ENCODE data around the gene GPC5.

Gene GPC5

DNA sequence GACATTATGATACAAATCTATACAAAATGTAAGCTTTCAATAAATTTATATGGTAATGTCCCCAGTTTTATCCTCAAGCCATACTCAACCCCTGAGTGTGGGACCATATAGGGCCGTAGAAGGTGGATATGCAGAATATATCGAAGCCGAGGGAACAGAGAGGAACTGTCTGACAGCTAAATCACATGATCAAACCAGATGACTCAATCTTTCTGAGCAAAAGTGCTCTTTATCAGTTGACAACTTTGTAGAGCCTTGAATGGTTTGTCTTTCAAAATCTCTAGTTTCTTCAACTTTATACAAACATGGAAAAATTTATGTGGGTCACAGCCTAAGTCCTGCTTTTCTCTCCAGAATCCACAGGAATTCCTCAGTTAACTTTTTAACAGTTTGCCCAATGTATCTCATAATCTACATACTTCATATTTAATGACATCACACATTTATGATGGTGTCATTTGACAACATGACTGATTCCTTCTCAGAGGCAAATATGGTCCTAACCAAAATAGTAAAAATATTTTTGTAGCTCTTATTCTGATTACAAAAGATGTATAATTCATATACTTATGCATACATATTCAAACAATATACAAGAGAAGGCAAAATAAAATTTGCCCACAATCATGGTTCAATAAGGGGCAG is 1155.2 kb downstream of the GPC5 start:
- DNase-seq (ENCODE audit: low spot score) = no peak

DNA sequence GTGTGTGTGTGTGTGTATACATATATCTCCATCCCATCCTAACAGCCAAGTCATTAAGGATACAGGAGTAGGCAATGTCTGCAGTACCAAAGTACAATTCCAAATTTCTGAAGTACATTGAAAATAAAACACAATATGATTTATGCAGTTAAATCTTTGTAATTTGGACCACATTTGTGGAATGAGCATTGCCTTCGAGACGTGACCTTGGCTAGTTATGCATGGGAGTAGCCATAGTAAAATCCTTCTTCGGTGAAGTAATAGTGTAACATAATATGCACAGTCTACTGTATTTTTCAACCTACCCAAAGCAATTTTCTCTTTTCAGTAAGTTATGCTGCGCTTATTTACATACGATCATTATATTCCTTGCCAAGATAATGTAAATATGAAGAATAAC is 1162.5 kb downstream of the GPC5 start:
- DNase-seq (ENCODE audit: low spot score) = no peak

DNA sequence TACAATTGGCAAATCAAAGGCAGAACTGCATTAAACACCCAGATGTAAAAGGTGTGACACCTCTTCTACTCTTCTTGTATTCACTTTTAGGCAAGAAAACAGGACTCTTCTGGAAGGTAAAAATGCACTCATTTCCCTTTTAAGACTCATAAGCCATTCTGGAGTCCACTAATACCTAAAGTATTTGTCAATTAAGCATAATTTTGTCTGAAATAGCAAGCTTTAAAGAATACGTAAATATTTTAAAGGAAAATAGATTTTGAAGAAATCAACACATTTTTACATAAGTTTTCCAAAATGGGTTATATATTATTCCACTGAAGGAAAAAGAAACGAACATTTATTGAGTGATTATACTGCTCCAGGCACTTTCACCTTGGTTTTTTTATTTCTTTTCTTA is 1166.5 kb downstream of the GPC5 start:
- DNase-seq (ENCODE audit: low spot score) = no peak

- DNase-seq (ENCODE audit: low spot score) = no peak
Measured at GRCh38 chr13:92566767-92567166, 1168.3 kb downstream of the GPC5 start.

- no peak for DNase-seq (ENCODE audit: low spot score)
Measured at GRCh38 chr13:92572190-92572589, 1173.8 kb downstream of the GPC5 start.

- no peak for DNase-seq (ENCODE audit: low spot score)
Measured at GRCh38 chr13:92573467-92574057, 1175.1 kb downstream of the GPC5 start.

DNA sequence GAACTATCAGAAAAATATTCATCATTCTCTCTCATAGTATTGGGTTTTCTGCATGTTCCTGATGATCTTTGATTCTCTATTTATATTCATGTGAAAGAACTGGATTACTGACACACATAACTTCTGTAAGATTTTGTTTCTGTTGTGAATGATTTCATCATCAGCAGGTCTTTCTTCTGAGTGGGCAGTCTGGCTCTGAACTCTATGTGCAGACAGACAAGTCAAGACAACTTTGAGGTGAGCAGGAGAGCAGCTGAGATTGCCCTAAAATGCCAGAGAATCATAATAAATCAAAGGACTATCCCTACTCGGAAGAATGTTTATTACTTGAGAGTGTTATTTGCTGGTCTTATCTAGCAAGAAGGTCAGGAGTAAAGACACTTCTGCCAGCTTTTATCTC is 1176.1 kb downstream of the GPC5 start:
- DNase-seq (ENCODE audit: low spot score) = no peak

DNA sequence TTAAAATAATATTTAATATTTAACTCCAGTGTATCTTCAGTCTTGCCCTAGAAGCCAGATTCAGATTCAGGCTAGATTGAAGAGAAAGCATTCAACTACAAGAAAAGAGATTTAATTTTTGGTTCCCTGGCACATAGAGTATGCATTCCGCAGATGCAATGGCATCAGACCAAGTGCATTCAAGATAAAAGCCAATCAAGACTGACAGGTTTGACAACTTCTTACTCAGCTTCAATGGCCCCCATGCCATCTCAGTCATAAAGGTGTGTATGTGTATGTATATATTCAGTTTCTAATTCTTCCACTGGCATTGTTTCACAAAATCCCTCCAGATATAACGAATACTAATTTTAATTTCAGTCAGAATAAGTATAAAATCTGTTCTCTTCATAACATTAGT is 1177.4 kb downstream of the GPC5 start:
- no peak for DNase-seq (ENCODE audit: low spot score)

GRCh38 chr13:92578358-92578757 is 1179.9 kb downstream of the GPC5 start:
- no peak for DNase-seq (ENCODE audit: low spot score)

- DNase-seq (ENCODE audit: low spot score) = no peak
Measured at GRCh38 chr13:92589955-92590354, 1191.5 kb downstream of the GPC5 start.

DNA sequence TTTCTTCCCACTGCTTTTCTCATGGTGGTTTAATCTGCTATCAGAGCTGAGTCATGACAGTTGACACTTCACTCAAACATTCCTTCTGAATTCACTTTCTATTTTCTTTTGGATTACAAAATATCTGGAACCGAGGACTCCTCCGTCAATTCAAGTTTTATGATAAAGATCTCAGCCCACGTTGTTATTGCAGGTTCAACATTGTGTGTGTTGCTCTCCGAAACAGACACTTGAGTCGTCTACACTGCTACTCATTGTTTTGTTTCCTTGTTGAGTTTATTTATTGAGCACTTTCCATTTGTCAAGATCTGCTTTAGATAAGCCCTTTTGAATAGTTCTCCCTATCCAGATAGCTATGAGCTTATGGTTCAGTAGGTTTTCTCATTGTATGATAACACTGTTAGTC is 1192.1 kb downstream of the GPC5 start:
- no peak for DNase-seq (ENCODE audit: low spot score)

- no peak for DNase-seq (ENCODE audit: low spot score)
Measured at GRCh38 chr13:92591117-92591516, 1192.7 kb downstream of the GPC5 start.

DNA sequence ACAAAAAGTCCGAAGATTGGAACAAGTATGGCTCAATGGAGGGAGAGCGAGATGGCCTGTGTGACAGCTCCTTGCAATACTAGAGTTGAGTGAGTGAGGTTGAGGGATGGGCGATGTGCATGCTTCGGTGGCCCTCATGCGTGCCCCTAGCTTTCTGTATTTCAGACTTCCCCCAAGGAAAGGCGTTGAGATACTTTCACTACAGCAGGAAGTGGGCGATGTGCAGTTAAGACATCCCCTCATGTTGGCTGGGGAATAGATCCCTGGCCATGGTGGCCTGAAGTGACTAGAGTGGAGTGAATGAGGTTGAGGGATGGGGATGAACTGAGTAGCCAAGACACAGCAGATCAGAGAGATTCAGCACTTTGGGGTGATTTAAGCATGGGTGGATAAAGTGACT is 1194.3 kb downstream of the GPC5 start:
- no peak for DNase-seq (ENCODE audit: low spot score)

- no peak for DNase-seq (ENCODE audit: low spot score)
Measured at GRCh38 chr13:92602560-92602959, 1204.1 kb downstream of the GPC5 start.

DNA sequence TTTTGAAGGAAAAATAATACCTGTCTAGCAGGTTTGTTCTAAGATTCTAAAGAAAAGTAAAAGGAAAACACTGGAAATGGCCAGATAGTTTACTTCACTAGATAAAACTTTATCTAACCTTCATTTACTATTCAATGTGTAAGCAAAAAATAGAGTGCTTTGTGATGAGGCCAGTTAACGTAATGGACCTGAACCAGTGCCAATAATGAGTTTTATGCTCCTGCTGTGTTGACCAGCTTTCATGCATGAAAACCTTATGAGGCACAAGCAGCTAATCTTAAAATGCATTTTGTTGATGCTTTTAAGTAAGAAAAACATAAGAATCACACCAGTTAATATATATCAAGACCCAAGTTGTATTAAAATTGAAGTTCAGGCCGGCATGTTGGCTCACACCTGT is 1211.0 kb downstream of the GPC5 start:
- no peak for DNase-seq (ENCODE audit: low spot score)

GRCh38 chr13:92612892-92613291 is 1214.5 kb downstream of the GPC5 start:
- no peak for DNase-seq (ENCODE audit: low spot score)

DNA sequence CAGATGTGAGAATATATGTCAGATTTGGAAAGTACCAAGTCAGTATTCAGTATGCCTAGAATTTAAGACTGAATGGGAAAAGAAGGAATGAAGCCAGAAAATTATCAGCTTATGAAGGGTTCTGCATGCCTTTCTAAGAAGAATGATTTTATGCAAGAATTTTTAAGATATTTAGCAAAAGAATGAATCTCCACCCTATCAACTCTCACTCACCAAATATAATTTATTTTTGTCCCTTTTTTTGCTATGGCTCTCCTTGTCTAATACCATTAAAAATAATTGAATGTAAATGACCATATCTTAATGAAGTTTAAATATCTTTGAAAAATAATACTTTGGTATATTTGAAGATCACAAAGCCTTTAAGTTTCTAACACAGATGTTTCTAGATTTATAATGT is 1215.5 kb downstream of the GPC5 start:
- DNase-seq (ENCODE audit: low spot score) = no peak

DNA sequence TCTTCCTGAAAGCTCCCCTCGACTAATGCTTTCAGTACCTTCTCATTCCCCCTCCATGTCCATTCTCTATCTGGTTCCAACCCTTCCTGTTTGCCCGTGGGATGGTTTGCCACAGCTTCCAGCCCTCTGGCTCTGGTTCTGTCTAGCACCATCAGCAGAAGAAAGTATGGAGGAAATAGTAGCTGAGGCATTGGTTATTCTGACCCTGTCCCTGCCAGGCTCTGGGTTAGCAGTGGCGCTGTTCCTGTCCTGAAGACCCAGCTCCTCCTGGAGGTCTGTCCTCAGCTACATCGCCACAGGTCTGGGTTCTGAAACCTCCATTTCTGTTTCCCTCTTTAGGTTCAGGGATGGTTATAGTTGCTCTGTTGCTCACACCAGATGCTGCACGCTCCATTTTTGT is 1223.6 kb downstream of the GPC5 start:
- no peak for DNase-seq (ENCODE audit: low spot score)

DNA sequence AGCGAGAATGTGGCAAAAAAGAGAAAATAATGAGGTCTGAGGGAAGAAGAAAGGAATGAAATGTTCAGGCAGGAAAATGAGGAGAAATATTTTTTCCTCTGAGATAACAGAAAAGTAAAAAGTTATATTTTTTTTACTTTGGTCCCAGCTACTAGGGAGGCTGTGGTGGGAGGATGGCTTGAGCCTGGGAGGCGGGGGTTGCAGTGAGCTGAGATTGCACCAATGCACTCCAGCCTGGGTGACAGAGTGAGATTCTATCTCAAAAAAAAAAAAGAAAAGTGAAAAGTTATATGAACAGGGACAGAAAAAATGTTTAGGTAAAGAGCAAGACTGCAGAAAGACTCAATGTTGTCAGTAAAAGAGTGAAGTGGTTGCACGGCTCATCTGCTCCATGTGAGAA is 1224.5 kb downstream of the GPC5 start:
- DNase-seq (ENCODE audit: low spot score) = no peak

- DNase-seq (ENCODE audit: low spot score) = no peak
Measured at GRCh38 chr13:92626274-92626673, 1227.9 kb downstream of the GPC5 start.

- no peak for DNase-seq (ENCODE audit: low spot score)
Measured at GRCh38 chr13:92640936-92641335, 1242.5 kb downstream of the GPC5 start.

DNA sequence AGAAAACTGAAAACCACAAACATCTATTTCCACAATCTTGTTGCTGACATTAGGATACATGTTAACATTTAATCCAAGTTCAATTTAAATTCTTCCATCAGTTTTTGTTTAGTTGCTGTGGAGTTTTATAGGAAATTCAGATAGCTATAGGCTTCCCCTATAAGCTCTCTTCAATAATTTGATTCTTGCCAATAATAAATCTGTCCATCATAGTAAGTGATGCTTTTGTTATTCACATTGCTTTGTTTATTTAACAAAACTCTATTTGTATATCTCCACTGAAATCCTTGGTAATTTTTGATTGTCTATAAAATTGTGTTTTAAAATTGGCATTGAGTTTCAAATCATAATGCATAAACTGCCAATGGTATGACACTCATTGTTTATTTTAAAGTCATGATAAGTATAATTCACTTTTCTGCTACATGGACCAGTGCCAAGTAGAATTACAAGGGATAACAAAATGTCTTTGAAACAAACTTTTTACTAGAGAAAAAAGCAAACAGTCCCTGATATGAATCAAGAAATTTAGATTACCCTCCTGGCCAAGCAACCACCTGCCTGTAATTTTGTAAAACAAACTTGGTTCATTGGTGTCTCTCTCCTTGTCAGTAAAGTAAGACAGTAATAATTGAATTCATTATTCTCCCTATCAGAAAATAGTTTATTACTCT is 1250.9 kb downstream of the GPC5 start:
- DNase-seq (ENCODE audit: low spot score) = no peak

DNA sequence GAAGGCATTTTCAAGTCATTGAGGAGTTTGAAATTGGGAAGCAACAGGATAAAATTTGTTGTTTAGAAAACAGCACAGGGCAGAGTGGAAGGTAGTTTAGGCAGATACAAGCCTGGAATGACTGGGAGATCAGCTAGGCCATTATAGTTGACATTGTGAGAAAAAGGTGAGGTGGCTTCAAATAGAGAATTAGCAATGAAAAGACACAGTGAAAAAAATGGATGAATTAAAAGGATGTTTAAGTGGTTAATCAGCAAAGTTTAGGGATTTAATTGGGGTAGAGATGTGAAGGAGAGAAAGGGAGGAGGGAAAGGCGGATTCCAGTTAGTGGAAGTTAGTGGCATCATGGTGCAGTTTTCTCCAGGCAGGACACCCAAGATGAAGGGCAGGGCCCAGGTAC is 1257.7 kb downstream of the GPC5 start:
- no peak for DNase-seq (ENCODE audit: low spot score)

DNA sequence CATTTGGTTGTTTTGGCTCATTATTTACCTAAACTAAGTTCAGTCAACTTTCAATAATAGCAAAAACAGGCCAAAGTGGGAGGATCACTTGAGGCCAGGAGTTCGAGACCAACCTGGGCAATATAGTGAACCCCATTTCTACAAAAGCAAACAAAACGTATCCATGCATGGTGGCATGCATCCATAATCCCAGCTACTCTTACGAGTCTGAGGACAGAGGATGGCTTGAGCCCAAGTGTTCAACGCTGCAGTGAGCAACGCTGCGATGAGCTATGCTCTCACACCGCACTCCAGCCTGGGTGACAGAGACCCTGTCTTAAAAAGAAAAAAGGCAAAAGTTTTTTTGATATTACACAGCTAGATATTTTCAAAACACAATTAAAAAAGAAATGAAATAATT is 1258.2 kb downstream of the GPC5 start:
- no peak for DNase-seq (ENCODE audit: low spot score)

All from left forelimb (tissue), 1 donor.